B cell (primary cell): Measurements from ENCODE around the gene SMIM13. TPM values are rescaled to one million over a fixed set of nuclear protein-coding genes. Genes with fewer than 3 reads are reported as not detected.
"Not testable (repeated sequence)": the region's sequence is repeated elsewhere in the genome, so short reads cannot be mapped to it uniquely, and the experiment has no call there.

Experiments
- ATAC-seq: fragments of 200-7000 bp; cut with Tn5 transposase; one replicate; pipeline ENCODE4 v1.10.0; 2021; ENCODE audit warnings: low read depth, mild to moderate bottlenecking, moderate number of reproducible peaks, moderate library complexity
- CTCF ChIA-PET: fragments of 350-600 bp; sonication (Branson Sonifier 250); formaldehyde crosslinking; loops from one replicate; lab custom pipeline; 2021; ENCODE audit warnings: antibody characterized with exemption, inconsistent platforms; lab: Charles Lee
- POLR2A ChIA-PET: fragments of 350-600 bp; sonication (Branson Sonifier 250); formaldehyde crosslinking; loops from one replicate; lab custom pipeline; 2021; ENCODE audit warnings: antibody characterized with exemption; lab: Charles Lee
- DNase-seq: peaks from one replicate; pipeline ENCODE4 v3.0.0; 2013
- H2AFZ ChIP-seq: 2 replicates; pipeline ENCODE4 v1.6.1; 2012; ENCODE audit warnings: mild to moderate bottlenecking, low read depth, low read length; ENCODE audit not compliant: insufficient read depth, poor library complexity, severe bottlenecking
- H3K27ac ChIP-seq, 2 donors: 1 replicate in 1 of 2; 2 replicates in 1 of 2; pipeline ENCODE4 v1.5.1; 2012 to 2013; ENCODE audit warnings: low read length in 2 of 2, mild to moderate bottlenecking in 2 of 2, moderate library complexity in 1 of 2
- H3K27me3 ChIP-seq, 4 experiments: fragments of 200-600 bp in 1 of 4; sonication (generic) in 1 of 4; replicated peaks in 1 of 4; 1 replicate in 2 of 4; 2 replicates in 2 of 4; pipeline versions ENCODE4 v1.6.1 to v1.7.0; 2013 to 2016; ENCODE audit warnings: low read length in 3 of 4, mild to moderate bottlenecking in 2 of 4, mixed read lengths in 1 of 4, moderate library complexity in 1 of 4; ENCODE audit not compliant: insufficient read depth in 4 of 4, control insufficient read depth in 3 of 4; ENCODE audit errors: control extremely low read depth in 1 of 4
- H3K36me3 ChIP-seq, 2 experiments: replicated peaks in 1 of 2; 1 replicate in 1 of 2; 2 replicates in 1 of 2; pipeline versions ENCODE4 v1.6.1 to v1.7.1; 2013; ENCODE audit warnings: low read length in 1 of 2; ENCODE audit not compliant: insufficient read depth in 2 of 2, control insufficient read depth in 1 of 2; ENCODE audit errors: control extremely low read depth in 1 of 2, extremely low read depth in 1 of 2
- H3K4me1 ChIP-seq, 2 donors: fragments of 200-600 bp in 1 of 2; sonication (generic) in 1 of 2; 1 replicate in 1 of 2; 2 replicates in 1 of 2; pipeline versions ENCODE4 v1.5.1 to v1.6.1; 2013 to 2017; ENCODE audit warnings: low read length in 2 of 2; ENCODE audit not compliant: control insufficient read depth in 2 of 2, insufficient read depth in 2 of 2
- H3K4me2 ChIP-seq: replicated peaks from 2 replicates; pipeline ENCODE3; 2012; ENCODE audit warnings: mild to moderate bottlenecking, low read depth, low read length; ENCODE audit not compliant: poor library complexity, severe bottlenecking
- H3K4me3 ChIP-seq, 5 experiments: fragments of 200-600 bp in 1 of 5; sonication (generic) in 1 of 5; 1 replicate in 3 of 5; 2 replicates in 2 of 5; pipeline versions ENCODE4 v1.5.1 to v1.7.0; 2011 to 2016; ENCODE audit warnings: low read length in 4 of 5, mild to moderate bottlenecking in 4 of 5, low read depth in 2 of 5, control low read depth in 1 of 5, moderate library complexity in 1 of 5; ENCODE audit not compliant: insufficient read depth in 1 of 5; ENCODE audit errors: control extremely low read depth in 1 of 5, extremely low read depth in 1 of 5
- H3K79me2 ChIP-seq: fragments of 200-600 bp; sonication (generic); one replicate; pipeline ENCODE4 v1.6.0; 2016; ENCODE audit warnings: low read length; ENCODE audit not compliant: control insufficient read depth, insufficient read depth
- H3K9ac ChIP-seq: fragments of 200-600 bp; sonication (generic); 2 replicates; pipeline ENCODE4 v1.6.1; 2017; ENCODE audit warnings: mild to moderate bottlenecking, low read length, moderate library complexity
- H3K9me3 ChIP-seq, 3 donors: one replicate each; pipeline versions ENCODE4 v1.6.1 to v1.7.1; 2013; ENCODE audit warnings: low read length in 2 of 3; ENCODE audit not compliant: control insufficient read depth in 2 of 3, insufficient read depth in 1 of 3; ENCODE audit errors: control extremely low read depth in 1 of 3
- H4K20me1 ChIP-seq: 2 replicates; pipeline ENCODE4 v1.6.0; 2012; ENCODE audit warnings: mild to moderate bottlenecking, low read length; ENCODE audit not compliant: insufficient read depth, control insufficient read depth, poor library complexity, severe bottlenecking
- H3K27ac Mint-ChIP-seq: one replicate; pipeline ENCODE4 v1.8.0; 2021; ENCODE audit warnings: mixed read lengths
- H3K27me3 Mint-ChIP-seq: one replicate; pipeline ENCODE4 v1.8.0; 2021; ENCODE audit warnings: mixed read lengths
- H3K4me1 Mint-ChIP-seq: one replicate; pipeline ENCODE4 v1.8.0; 2021; ENCODE audit warnings: mixed read lengths
- H3K4me3 Mint-ChIP-seq: one replicate; pipeline ENCODE4 v1.8.0; 2021; ENCODE audit warnings: mixed read lengths
- H3K9me3 Mint-ChIP-seq: one replicate; pipeline ENCODE4 v1.8.0; 2022; ENCODE audit warnings: mixed read lengths; ENCODE audit not compliant: insufficient read depth
- CTCF ChIP-seq: fragments of 200-600 bp; IDR thresholded peaks from one replicate; pipeline ENCODE4 v1.8.0; 2022; ENCODE audit warnings: antibody characterized with exemption, mild to moderate bottlenecking
- EZH2 ChIP-seq: IDR thresholded peaks from 2 replicates; pipeline ENCODE4 v1.6.1; 2012; ENCODE audit warnings: borderline replicate concordance, low read depth, mild to moderate bottlenecking, moderate library complexity, low read length; ENCODE audit not compliant: insufficient read depth, poor library complexity, severe bottlenecking
- WGBS: methylation state at CpG from one replicate; pipeline ENCODE4 v1.1.5; 2013; ENCODE audit warnings: missing lambda C conversion rate; ENCODE audit not compliant: insufficient coverage; 5-methylcytosine and 5-hydroxymethylcytosine counted together
- intact Hi-C: fragments of 100-400 bp; cut with micrococcal nuclease; formaldehyde crosslinking; loops from one replicate; pipeline ENCODE4 v1.10.0; 2022
- polyA plus RNA-seq: library from polyadenylated mRNA; depleted of rRNA; stranded (reverse); fragments of >200 nt; gene quantifications from 2 replicates; pipeline ENCODE4 v1.2.3, GENCODE V29; 2012
- total RNA-seq, 2 donors: library from RNA; stranded (reverse); fragments of 120-200 nt in 1 of 2; gene quantifications; 1 replicate in 1 of 2; 2 replicates in 1 of 2; pipeline versions ENCODE4 v1.2.3 to v1.2.4, GENCODE V29; 2013 to 2022

Gene SMIM13
- total and polyA plus RNA-seq, 2 donors (not counting 1 experiment from before 2014, with no cell fraction given) = 2.1 to 5.5 TPM

- no peak overlapping the region for H3K4me3 Mint-ChIP-seq
- Histone ChIP-seq H3K4me1 (no peaks in the 10 kb centered on the region), H3K9me3 (no peaks in the 10 kb centered on the region), H3K9ac (no peak overlapping the region), H4K20me1 (no peaks in the 10 kb centered on the region), H3K79me2 (no peaks in the 10 kb centered on the region), H3K4me3 (no peak overlapping the region), H3K36me3 (no peaks in the 10 kb centered on the region), H2AFZ (no peak overlapping the region), H3K27me3 (peaks cover 0 to 3% (median 0%) of the 10 kb centered on the region in 4 experiments), H3K4me2 (no peak overlapping the region), H3K27ac (no peak overlapping the region)
- H3K27ac Mint-ChIP-seq = no peak overlapping the region
- ChIA-PET POLR2A (no interaction called here), CTCF (no interaction called here)
- TF ChIP-seq EZH2 = no peak
- no peak for TF ChIP-seq CTCF
- no peak for DNase-seq
- no peaks in the 10 kb centered on the region for H3K9me3 Mint-ChIP-seq
- no peaks in the 10 kb centered on the region for H3K4me1 Mint-ChIP-seq
- no peak for ATAC-seq
- intact Hi-C loops = no loop called here
- WGBS = 88% methylated on average over 5 of the region's 5 CpGs
- H3K27me3 Mint-ChIP-seq = peaks cover 18% of the 10 kb centered on the region
Observed at GRCh38 chr6:11083956-11084355, 9.7 kb upstream of the SMIM13 start.

- intact Hi-C loops = no loop called here
- H3K9me3 ChIP-seq = no peaks in the 10 kb centered on the region
- Mint-ChIP-seq H3K9me3 (no peaks in the 10 kb centered on the region), H3K4me1 (no peaks in the 10 kb centered on the region), H3K27ac (no peak overlapping the region), H3K4me3 (no peak overlapping the region), H3K27me3 (peaks cover 19% of the 10 kb centered on the region)
- no peak for DNase-seq
- H3K36me3 ChIP-seq = no peaks in the 10 kb centered on the region
- H2AFZ ChIP-seq = no peak overlapping the region
- H3K27me3 ChIP-seq = peaks cover 0 to 3% (median 0%) of the 10 kb centered on the region in 4 experiments
- ChIA-PET CTCF (no interaction called here), POLR2A (no interaction called here)
- no peaks in the 10 kb centered on the region for H4K20me1 ChIP-seq
- H3K4me3 ChIP-seq = no peak overlapping the region
- TF ChIP-seq CTCF (no peak), EZH2 (no peak)
- no peak overlapping the region for H3K4me2 ChIP-seq
- H3K9ac ChIP-seq = no peak overlapping the region
- no peak for ATAC-seq
- H3K79me2 ChIP-seq = no peaks in the 10 kb centered on the region
- no peaks in the 10 kb centered on the region for H3K4me1 ChIP-seq
- no peak overlapping the region for H3K27ac ChIP-seq
- WGBS = no CpG with 5 or more reads among the region's 3 CpGs
Observed at GRCh38 chr6:11085758-11086435, 7.7 kb upstream of the SMIM13 start.

- H2AFZ ChIP-seq, H3K36me3 ChIP-seq, H3K9me3 ChIP-seq, H3K4me3 ChIP-seq, ATAC-seq, H4K20me1 ChIP-seq, H3K4me1 Mint-ChIP-seq, H3K27ac ChIP-seq, H3K9ac ChIP-seq, DNase-seq, POLR2A ChIA-PET, H3K4me2 ChIP-seq, H3K79me2 ChIP-seq, H3K27ac Mint-ChIP-seq, H3K4me3 Mint-ChIP-seq, intact Hi-C loops, H3K4me1 ChIP-seq, H3K9me3 Mint-ChIP-seq, H3K27me3 ChIP-seq, CTCF ChIA-PET: not testable (repeated sequence)
- H3K27me3 Mint-ChIP-seq = peaks cover 19% of the 10 kb centered on the region
- 91% methylated on average over 43 of the region's 47 CpGs for WGBS
Observed at GRCh38 chr6:11087141-11087812, 6.4 kb upstream of the SMIM13 start.
